IPS-15b (cell line): ENCODE results near the gene C12orf50.
"Not testable (repeated sequence)": the region's sequence is repeated elsewhere in the genome, so short reads cannot be mapped to it uniquely, and the experiment has no call there.

Source experiments
- H3K27me3 ChIP-seq: one replicate; pipeline ENCODE4 v1.6.1; 2013; ENCODE audit warnings: low read length; ENCODE audit not compliant: control insufficient read depth, insufficient read depth
- H3K36me3 ChIP-seq: one replicate; pipeline ENCODE4 v1.6.1; 2013; ENCODE audit warnings: low read length; ENCODE audit not compliant: control insufficient read depth, insufficient read depth
- H3K4me1 ChIP-seq: one replicate; pipeline ENCODE4 v1.6.1; 2013; ENCODE audit warnings: mild to moderate bottlenecking, low read length; ENCODE audit not compliant: control insufficient read depth, insufficient read depth
- H3K4me3 ChIP-seq: one replicate; pipeline ENCODE4 v1.5.1; 2013; ENCODE audit warnings: low read depth, low read length
- H3K9ac ChIP-seq: one replicate; pipeline ENCODE4 v1.6.1; 2013; ENCODE audit warnings: low read depth, mild to moderate bottlenecking, low read length
- H3K9me3 ChIP-seq: one replicate; pipeline ENCODE4 v1.6.1; 2013; ENCODE audit warnings: mild to moderate bottlenecking, low read length; ENCODE audit not compliant: control insufficient read depth, insufficient read depth

The C12orf50 gene

GRCh38 chr12:88035907-88036289 is 6.7 kb upstream of the C12orf50 start:
- Histone ChIP-seq H3K9ac (peak overlapping the region; percentile 95), H3K4me3 (peak overlapping the region; percentile 84), H3K4me1 (peaks cover 7% of the 10 kb centered on the region), H3K9me3 (no peaks in the 10 kb centered on the region), H3K36me3 (no peaks in the 10 kb centered on the region), H3K27me3 (no peaks in the 10 kb centered on the region)

DNA sequence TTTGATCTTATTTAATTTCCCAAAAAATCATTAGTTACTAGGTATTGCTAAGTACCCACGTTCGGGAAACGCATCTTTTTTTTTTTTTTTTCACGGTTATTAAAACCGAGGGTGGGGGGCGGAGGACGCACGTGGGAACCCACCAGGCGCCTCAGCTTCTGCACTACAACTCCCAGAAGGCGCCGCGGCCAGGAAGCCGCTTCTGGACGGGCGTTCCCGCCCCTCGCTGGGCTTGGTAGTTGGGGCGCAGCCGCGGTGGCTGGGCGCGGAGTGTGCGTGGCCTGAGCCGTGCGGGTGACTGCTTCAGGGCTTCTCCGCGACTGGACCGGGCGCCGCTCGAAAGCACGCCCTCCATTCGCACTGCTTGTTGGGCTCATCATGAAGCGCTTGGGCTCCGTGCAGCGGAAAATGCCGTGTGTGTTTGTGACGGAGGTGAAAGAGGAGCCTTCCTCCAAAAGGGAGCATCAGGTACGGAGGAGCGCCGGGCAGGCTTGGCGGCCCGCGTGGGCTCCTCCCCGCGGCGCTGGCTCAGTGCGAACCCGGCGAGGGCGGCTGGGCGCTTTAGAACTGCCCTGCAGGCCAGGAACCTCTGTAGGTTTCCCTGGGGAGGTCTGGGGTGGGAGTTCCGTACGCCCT is 6.2 kb upstream of the C12orf50 start:
- no peaks in the 10 kb centered on the region for H3K9me3 ChIP-seq
- no peaks in the 10 kb centered on the region for H3K27me3 ChIP-seq
- H3K36me3 ChIP-seq, result no peaks in the 10 kb centered on the region
- H3K4me1 ChIP-seq, result peaks cover 7% of the 10 kb centered on the region
- peak overlapping the region; percentile 95 for H3K9ac ChIP-seq
- peak overlapping the region; percentile 84 for H3K4me3 ChIP-seq

DNA sequence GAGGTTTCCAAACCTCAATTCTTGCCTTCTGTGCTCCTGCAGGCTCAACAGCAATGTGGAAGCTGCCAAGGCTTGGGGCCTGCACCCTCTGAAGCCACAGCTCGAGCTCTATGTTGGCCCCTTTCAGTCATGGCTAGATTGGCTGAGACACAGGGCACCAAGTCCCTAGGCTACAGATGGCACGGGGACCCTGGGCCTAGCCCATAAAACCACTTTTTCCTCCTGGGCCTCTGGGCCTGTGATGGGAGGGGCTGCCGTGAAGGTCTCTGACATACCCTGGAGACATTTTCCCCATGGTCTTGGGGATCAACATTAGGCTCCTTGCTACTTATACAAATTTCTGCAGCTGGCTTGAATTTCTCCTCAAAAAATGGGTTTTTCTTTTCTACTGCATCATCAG is 2.0 kb upstream of the C12orf50 start:
- H3K27me3 ChIP-seq, H3K9me3 ChIP-seq, H3K9ac ChIP-seq, H3K4me1 ChIP-seq, H3K4me3 ChIP-seq, H3K36me3 ChIP-seq: not testable (repeated sequence)

DNA sequence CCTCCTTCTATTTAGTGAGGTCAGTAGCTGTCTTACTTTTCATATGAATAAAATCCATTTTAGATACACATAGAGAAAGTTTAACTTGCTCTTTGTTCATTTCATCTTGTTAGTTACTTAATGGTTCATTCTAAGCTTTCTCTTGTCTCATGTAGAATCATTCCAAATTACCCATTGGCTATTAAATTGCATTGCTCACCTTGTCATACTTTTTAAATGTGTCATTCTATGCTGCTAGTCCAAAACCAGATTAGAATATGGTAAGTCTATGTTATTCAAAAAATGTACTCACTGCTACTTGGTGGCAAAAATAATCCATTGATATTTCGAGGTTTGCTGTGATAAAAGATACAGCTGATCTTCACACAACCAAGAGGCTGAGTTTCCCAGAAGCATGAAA is 3.0 kb downstream of the C12orf50 start:
- H3K4me1 ChIP-seq, result no peaks in the 10 kb centered on the region
- no peak overlapping the region for H3K4me3 ChIP-seq
- H3K9me3 ChIP-seq, result no peaks in the 10 kb centered on the region
- H3K9ac ChIP-seq, result no peak overlapping the region
- no peaks in the 10 kb centered on the region for H3K27me3 ChIP-seq
- H3K36me3 ChIP-seq, result no peaks in the 10 kb centered on the region

DNA sequence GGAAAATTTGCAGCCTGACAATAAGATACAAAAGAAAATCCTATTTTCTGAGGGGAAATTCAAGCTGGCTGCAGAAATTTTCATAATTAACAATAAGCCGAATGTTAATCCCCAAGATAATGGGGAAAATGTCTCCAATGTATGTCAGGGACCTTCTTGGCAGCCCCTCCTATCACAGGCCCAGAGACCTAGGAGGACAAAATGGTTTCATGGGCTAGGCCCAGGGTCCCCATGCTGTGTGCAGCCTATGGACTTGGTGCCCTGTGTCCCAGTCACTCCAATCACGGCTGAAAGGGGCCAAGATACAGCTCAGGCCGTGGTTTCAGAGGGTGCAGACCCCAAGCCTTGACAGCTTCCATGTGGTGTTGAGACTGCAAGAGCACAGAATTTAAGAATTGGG is 11.2 kb downstream of the C12orf50 start:
- Histone ChIP-seq H3K4me1 (no peaks in the 10 kb centered on the region), H3K9me3 (peaks cover 3% of the 10 kb centered on the region), H3K27me3 (no peaks in the 10 kb centered on the region), H3K36me3 (no peaks in the 10 kb centered on the region), H3K4me3 (no peak overlapping the region), H3K9ac (no peak overlapping the region)

GRCh38 chr12:88015825-88016224 is 13.4 kb downstream of the C12orf50 start:
- Histone ChIP-seq H3K4me1 (no peaks in the 10 kb centered on the region), H3K36me3 (no peaks in the 10 kb centered on the region), H3K9me3 (peaks cover 3% of the 10 kb centered on the region)

DNA sequence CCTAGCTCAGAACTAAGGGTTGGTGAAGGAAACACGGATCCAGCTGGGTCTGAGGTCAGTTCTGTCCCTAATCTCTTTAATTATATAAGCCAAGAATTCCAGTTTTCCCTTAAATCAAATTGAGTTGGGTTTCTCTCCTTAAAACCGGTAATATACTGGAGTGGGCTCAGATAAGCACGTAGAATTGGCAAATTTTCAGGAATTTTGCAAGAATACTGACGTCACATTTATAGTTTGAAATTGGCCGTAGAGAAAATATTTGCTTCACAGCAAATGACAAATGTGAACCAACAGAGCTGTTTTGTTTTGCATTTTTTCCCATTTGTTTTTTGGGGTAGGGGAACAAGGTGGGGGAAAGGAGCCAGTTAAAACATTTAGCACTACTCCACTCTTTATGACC is 17.4 kb downstream of the C12orf50 start:
- no peaks in the 10 kb centered on the region for H3K36me3 ChIP-seq
- H3K4me3 ChIP-seq, result no peak overlapping the region
- no peaks in the 10 kb centered on the region for H3K4me1 ChIP-seq
- no peaks in the 10 kb centered on the region for H3K9me3 ChIP-seq
- no peak overlapping the region for H3K9ac ChIP-seq
- no peaks in the 10 kb centered on the region for H3K27me3 ChIP-seq

More at GRCh38 chr12:88015825-88016224, 13.4 kb downstream of the C12orf50 start:
- Histone ChIP-seq H3K4me3 (no peak overlapping the region), H3K9ac (no peak overlapping the region), H3K27me3 (no peaks in the 10 kb centered on the region)

GRCh38 chr12:88006351-88006750 is 22.9 kb downstream of the C12orf50 start:
- H3K4me3 ChIP-seq, result no peak overlapping the region
- no peaks in the 10 kb centered on the region for H3K36me3 ChIP-seq
- H3K27me3 ChIP-seq, result no peaks in the 10 kb centered on the region
- no peaks in the 10 kb centered on the region for H3K4me1 ChIP-seq
- no peaks in the 10 kb centered on the region for H3K9me3 ChIP-seq
- H3K9ac ChIP-seq, result no peak overlapping the region

DNA sequence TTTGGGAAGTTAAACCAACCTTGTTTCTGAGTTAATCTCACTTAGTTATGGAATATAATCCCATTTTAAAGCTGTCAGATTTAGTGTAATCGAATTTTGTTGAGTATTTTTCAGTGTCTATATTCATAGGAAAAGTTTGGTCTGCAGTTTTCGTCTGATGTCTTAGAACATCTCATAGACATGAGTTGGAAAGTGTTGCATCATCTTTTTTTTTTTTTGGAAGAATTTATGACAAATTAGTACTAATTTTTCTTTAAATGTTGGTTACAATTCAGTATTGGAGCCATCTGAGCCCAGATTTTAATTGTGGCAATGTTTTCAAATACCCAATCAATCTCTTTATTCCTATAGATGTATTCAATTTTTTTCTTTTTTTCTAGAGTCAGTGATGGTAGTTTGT is 27.9 kb downstream of the C12orf50 start:
- H3K9ac ChIP-seq, result no peak overlapping the region
- H3K27me3 ChIP-seq, result no peaks in the 10 kb centered on the region
- no peaks in the 10 kb centered on the region for H3K4me1 ChIP-seq
- no peaks in the 10 kb centered on the region for H3K36me3 ChIP-seq
- H3K9me3 ChIP-seq, result no peaks in the 10 kb centered on the region
- no peak overlapping the region for H3K4me3 ChIP-seq

DNA sequence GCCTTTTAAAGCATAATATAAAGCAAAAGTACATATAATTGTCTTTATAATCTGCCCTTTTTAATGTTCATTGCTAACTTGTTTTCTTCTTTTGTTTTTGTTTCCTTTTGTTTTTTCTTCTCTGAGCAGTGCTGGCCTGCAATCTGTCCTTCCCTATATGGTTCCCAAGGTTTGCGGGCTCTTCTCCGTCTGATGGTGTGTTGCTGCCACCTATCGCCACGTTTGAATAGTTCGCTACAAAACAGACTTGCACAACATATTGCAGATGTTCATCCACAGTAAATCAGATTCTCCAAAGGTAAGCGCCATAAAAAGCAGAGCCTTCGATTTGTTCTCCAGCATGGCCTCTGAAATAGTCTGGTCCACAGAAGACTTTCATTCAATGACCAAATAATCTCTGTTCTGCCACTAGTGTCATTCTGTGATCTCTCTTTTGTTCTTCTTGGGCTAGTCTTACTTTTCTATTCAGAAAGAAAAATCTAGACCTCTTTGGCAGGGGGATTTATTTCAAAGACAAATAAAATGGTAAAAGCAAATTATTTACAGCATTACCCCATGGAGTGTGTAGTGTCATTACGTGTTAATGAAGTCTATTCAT is 33.5 kb downstream of the C12orf50 start:
- H3K36me3 ChIP-seq, result no peaks in the 10 kb centered on the region
- no peaks in the 10 kb centered on the region for H3K4me1 ChIP-seq
- no peaks in the 10 kb centered on the region for H3K9me3 ChIP-seq
- H3K4me3 ChIP-seq, result no peak overlapping the region
- no peaks in the 10 kb centered on the region for H3K27me3 ChIP-seq
- H3K9ac ChIP-seq, result no peak overlapping the region

- H3K36me3 ChIP-seq, result no peaks in the 10 kb centered on the region
These were observed 37.7 kb downstream of the C12orf50 start for GRCh38 chr12:87991483-87991882.

DNA sequence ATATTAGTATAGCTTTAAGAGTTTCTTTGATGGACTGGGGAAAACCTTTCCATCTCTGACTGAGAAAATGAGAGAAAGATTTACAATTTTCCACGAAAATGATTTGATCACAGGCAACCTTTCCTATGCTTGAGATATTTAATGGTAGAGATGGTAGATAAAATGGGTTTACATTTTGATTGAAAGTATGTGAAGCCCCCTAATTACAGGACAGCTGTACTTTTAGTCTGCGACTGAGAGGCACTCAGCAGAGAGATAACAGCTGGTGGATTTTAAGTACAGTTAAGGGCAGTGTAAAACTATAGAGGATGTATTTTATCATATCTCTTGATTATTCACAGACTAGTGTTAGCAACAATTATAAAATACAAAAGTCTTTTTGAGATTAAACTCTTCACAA is 40.7 kb downstream of the C12orf50 start:
- Histone ChIP-seq H3K4me3 (no peak overlapping the region), H3K27me3 (no peaks in the 10 kb centered on the region), H3K9ac (no peak overlapping the region), H3K4me1 (no peaks in the 10 kb centered on the region), H3K9me3 (no peaks in the 10 kb centered on the region), H3K36me3 (no peaks in the 10 kb centered on the region)

More at GRCh38 chr12:87991483-87991882, 37.7 kb downstream of the C12orf50 start:
- Histone ChIP-seq H3K4me3 (no peak overlapping the region), H3K27me3 (no peaks in the 10 kb centered on the region), H3K4me1 (no peaks in the 10 kb centered on the region), H3K9ac (no peak overlapping the region), H3K9me3 (no peaks in the 10 kb centered on the region)
